Duodenal mucosa (tissue), 2 donors: ENCODE results near the gene FBXL16.

Experiments
- H3K27ac ChIP-seq: one replicate; pipeline ENCODE4 v1.7.0; 2013; ENCODE audit warnings: low read depth, low read length
- H3K27me3 ChIP-seq, 2 donors: one replicate each; pipeline ENCODE4 v1.7.0; 2013; ENCODE audit warnings: low read length in 2 of 2, control low read depth in 1 of 2; ENCODE audit not compliant: insufficient read depth in 2 of 2, control insufficient read depth in 1 of 2
- H3K36me3 ChIP-seq, 2 donors: one replicate each; pipeline ENCODE4 v1.7.0; 2013; ENCODE audit warnings: low read length in 2 of 2, control low read depth in 1 of 2; ENCODE audit not compliant: insufficient read depth in 2 of 2, control insufficient read depth in 1 of 2
- H3K4me1 ChIP-seq, 2 donors: one replicate each; pipeline ENCODE4 v1.7.0; 2013; ENCODE audit warnings: low read length in 2 of 2, control low read depth in 1 of 2; ENCODE audit not compliant: insufficient read depth in 2 of 2, control insufficient read depth in 1 of 2
- H3K4me3 ChIP-seq, 2 donors: one replicate each; pipeline ENCODE4 v1.7.0; 2013; ENCODE audit warnings: low read length in 2 of 2, low read depth in 1 of 2
- H3K9ac ChIP-seq, 2 donors: one replicate each; pipeline ENCODE4 v1.7.0; 2013; ENCODE audit warnings: low read length in 2 of 2, low read depth in 1 of 2
- H3K9me3 ChIP-seq, 2 donors: one replicate each; pipeline ENCODE4 v1.7.0; 2013; ENCODE audit warnings: low read length in 2 of 2, control low read depth in 1 of 2; ENCODE audit not compliant: control insufficient read depth in 1 of 2

Gene FBXL16

GRCh38 chr16:709566-710499 is 4.2 kb upstream of the FBXL16 start:
- Histone ChIP-seq H3K9ac (no peak overlapping the region), H3K27me3 (peaks cover 53 to 59% of the 10 kb centered on the region in 2 donors), H3K4me3 (no peak overlapping the region), H3K9me3 (no peaks in the 10 kb centered on the region), H3K27ac (no peak overlapping the region), H3K36me3 (no peaks in the 10 kb centered on the region), H3K4me1 (peaks cover 0 to 4% of the 10 kb centered on the region in 2 donors)

- Histone ChIP-seq H3K9me3 (no peaks in the 10 kb centered on the region), H3K9ac (no peak overlapping the region), H3K36me3 (no peaks in the 10 kb centered on the region), H3K27ac (no peak overlapping the region), H3K4me1 (no peaks in the 10 kb centered on the region), H3K4me3 (no peak overlapping the region), H3K27me3 (peaks cover 62 to 65% of the 10 kb centered on the region in 2 donors)
Observed at GRCh38 chr16:708959-709358, 3.4 kb upstream of the FBXL16 start.

GRCh38 chr16:708019-708418 is 2.4 kb upstream of the FBXL16 start:
- no peak overlapping the region for H3K27ac ChIP-seq
- no peaks in the 10 kb centered on the region for H3K4me1 ChIP-seq
- H3K36me3 ChIP-seq: no peaks in the 10 kb centered on the region
- no peaks in the 10 kb centered on the region for H3K9me3 ChIP-seq
- no peak overlapping the region for H3K4me3 ChIP-seq
- no peak overlapping the region for H3K9ac ChIP-seq
- H3K27me3 ChIP-seq: peaks cover 71 to 72% of the 10 kb centered on the region in 2 donors

DNA sequence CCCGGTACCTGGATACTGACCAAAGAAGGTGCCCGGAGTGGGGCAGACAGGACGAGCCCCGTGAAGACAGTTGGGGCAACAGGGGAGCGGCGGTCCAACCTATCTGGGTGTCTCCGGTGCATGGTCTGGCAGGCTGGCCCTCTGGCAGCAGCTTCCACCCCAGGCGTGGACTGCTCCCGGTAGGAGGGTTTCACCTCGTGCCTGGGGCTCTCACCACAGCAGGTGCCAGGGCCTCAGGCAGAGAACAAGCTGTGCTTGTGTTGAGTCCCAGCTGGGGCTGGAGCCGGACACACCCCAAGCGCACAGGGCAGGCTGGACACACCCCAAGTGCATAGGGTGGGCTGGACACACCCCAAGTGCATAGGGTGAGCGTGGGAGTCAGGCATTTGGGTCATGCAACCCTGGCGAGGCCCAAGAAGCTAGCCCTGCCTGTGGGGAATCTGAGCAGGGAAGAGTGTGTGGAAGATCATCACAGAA is 1.5 kb upstream of the FBXL16 start:
- no peak overlapping the region for H3K27ac ChIP-seq
- H3K9me3 ChIP-seq: no peaks in the 10 kb centered on the region
- H3K4me1 ChIP-seq: no peaks in the 10 kb centered on the region
- no peaks in the 10 kb centered on the region for H3K36me3 ChIP-seq
- no peak overlapping the region for H3K9ac ChIP-seq
- no peak overlapping the region for H3K4me3 ChIP-seq
- peaks cover 81% of the 10 kb centered on the region in 2 donors for H3K27me3 ChIP-seq

DNA sequence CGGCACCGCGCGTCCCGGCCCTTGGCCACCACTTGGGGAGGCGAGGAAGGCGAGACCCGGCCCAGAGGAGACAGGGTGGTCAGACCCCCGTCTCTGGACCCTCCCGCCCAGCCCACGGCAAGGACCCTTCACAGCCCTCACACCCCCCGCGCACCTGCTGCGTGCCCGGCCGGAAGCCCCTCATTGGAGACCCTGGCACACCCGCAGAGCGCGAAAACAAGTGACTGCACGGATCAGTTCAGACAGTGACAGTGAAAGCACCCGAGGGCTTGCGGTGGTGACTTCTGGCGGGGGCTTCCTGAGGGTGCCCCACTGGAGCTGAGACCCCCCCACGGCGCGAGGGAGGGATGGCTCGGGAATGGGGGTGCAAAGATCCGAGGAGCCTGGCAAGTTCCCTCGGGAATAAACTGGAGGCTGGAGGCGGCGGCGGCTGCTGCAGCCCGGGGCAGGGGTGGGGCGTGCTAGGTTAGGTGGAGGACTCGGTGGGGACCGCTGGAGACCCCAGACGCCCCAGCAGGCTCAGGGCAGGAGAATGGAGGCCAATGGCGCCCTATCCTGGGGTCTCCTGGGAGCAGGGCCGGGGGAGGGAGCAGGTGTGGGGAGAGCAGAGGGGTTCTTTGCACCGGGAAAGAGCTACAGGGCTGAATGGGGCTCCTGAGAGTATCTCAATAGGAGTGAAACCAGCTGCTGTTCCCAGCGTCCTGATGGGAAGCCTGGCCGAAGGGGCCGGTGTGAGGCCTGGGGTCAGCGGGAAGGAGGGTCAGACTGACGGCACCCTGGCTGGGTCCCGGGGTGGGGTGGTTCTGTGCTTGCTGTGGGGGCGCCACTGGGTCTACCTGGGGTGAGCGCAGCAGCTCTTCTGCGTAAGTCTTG is 824 bp upstream of the FBXL16 start:
- Histone ChIP-seq H3K4me1 (no peaks in the 10 kb centered on the region), H3K9me3 (no peaks in the 10 kb centered on the region), H3K4me3 (no peak overlapping the region), H3K27me3 (peaks cover 84 to 87% of the 10 kb centered on the region in 2 donors), H3K9ac (no peak overlapping the region), H3K36me3 (no peaks in the 10 kb centered on the region), H3K27ac (no peak overlapping the region)

GRCh38 chr16:704552-705380 is 835 bp downstream of the FBXL16 start:
- Histone ChIP-seq H3K27me3 (peaks cover 79 to 87% of the 10 kb centered on the region in 2 donors), H3K9ac (no peak overlapping the region), H3K27ac (no peak overlapping the region), H3K36me3 (no peaks in the 10 kb centered on the region), H3K4me1 (no peaks in the 10 kb centered on the region), H3K9me3 (no peaks in the 10 kb centered on the region), H3K4me3 (no peak overlapping the region)

DNA sequence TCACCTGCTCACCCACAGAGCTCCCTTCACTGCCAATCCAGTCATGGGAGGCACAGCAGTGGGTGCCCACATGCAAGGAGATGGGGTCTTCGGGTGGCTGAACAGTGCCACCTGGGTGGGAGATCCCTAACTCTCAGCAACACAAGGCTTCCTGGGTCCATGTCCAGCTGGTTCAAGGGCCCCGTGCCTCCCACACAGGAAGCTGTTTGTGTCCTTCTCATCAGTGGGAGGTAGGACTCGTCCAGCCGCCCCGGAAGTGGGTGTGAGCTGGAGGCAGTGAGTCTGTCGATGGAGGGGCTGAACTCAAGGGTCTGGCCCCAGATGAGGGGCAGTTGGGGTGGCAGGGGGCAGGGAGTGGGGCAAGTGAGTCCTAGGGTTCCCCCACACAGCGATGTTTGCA is 1.6 kb downstream of the FBXL16 start:
- Histone ChIP-seq H3K4me3 (no peak overlapping the region), H3K27me3 (peaks cover 78 to 85% of the 10 kb centered on the region in 2 donors), H3K4me1 (no peaks in the 10 kb centered on the region), H3K9me3 (no peaks in the 10 kb centered on the region), H3K27ac (no peak overlapping the region), H3K9ac (no peak overlapping the region), H3K36me3 (no peaks in the 10 kb centered on the region)

- H3K9ac ChIP-seq: no peak overlapping the region
- no peaks in the 10 kb centered on the region for H3K4me1 ChIP-seq
- no peaks in the 10 kb centered on the region for H3K9me3 ChIP-seq
- H3K36me3 ChIP-seq: no peaks in the 10 kb centered on the region
- H3K27me3 ChIP-seq: peaks cover 73 to 81% of the 10 kb centered on the region in 2 donors
- no peak overlapping the region for H3K4me3 ChIP-seq
- H3K27ac ChIP-seq: no peak overlapping the region
Observed at GRCh38 chr16:703406-703805, 2.2 kb downstream of the FBXL16 start.

- H3K27ac ChIP-seq: no peak overlapping the region
- H3K27me3 ChIP-seq: peaks cover 64 to 71% of the 10 kb centered on the region in 2 donors
- no peaks in the 10 kb centered on the region for H3K36me3 ChIP-seq
- H3K4me3 ChIP-seq: no peak overlapping the region
- H3K4me1 ChIP-seq: no peaks in the 10 kb centered on the region
- H3K9ac ChIP-seq: no peak overlapping the region
- H3K9me3 ChIP-seq: no peaks in the 10 kb centered on the region
Observed at GRCh38 chr16:702341-702740, 3.3 kb downstream of the FBXL16 start.
